ENCODE measurements around the gene GTF2F2.

GRCh38 chr13:45156565-45157361 is 36.5 kb downstream of the GTF2F2 start:
- TF ChIP-seq, protein P1, sequence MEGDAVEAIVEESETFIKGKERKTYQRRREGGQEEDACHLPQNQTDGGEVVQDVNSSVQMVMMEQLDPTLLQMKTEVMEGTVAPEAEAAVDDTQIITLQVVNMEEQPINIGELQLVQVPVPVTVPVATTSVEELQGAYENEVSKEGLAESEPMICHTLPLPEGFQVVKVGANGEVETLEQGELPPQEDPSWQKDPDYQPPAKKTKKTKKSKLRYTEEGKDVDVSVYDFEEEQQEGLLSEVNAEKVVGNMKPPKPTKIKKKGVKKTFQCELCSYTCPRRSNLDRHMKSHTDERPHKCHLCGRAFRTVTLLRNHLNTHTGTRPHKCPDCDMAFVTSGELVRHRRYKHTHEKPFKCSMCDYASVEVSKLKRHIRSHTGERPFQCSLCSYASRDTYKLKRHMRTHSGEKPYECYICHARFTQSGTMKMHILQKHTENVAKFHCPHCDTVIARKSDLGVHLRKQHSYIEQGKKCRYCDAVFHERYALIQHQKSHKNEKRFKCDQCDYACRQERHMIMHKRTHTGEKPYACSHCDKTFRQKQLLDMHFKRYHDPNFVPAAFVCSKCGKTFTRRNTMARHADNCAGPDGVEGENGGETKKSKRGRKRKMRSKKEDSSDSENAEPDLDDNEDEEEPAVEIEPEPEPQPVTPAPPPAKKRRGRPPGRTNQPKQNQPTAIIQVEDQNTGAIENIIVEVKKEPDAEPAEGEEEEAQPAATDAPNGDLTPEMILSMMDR (IDR thresholded peaks at IDR 0.05 in 4 of 5, conservative IDR thresholded peaks at IDR 0.05 in 1 of 5) = no peak
- TF ChIP-seq POLR2A (IDR thresholded peaks at IDR 0.05) = no peak
